Stimulated activated CD4-positive, alpha-beta T cell treated with anti-CD3 and anti-CD28 coated beads, Interleukin-15, amount 100 ng/mL, for 48 hours (primary cell): ENCODE results near the gene LGSN.
"Not testable (repeated sequence)": the region's sequence is repeated elsewhere in the genome, so short reads cannot be mapped to it uniquely, and the experiment has no call there.

Experiments
- DNase-seq, 2 donors: peaks; one replicate each; pipeline ENCODE4 v3.0.0-alpha.2; 2020; ENCODE audit warnings: low read depth in 2 of 2

The LGSN gene

GRCh38 chr6:63319939-63320338 is at the start of gene LGSN:
TSS of gene LGSN (minus strand) at chr6:63319983. CDS start at chr6:63319943, 40 bp downstream.
- DNase-seq, result no peak

DNA sequence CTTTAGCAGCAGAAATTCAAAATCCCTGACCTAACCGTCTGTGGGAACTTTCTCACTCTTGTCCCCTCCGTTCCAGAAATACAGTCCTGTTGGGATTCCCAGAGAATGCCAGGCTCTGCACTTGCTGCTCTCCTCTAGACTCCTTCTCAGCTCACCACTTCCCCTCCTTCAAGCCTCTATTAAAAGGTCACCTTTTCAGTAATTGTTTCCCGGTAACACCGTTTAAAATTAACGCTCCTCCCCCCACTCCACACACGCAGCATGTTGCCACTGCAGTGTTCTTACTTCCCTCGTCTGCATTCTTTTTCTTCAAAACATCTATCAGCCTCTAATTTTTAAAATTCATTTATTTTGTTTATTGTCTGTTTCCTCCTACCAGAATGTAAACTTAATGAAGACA is 48.6 kb upstream of the LGSN start:
- DNase-seq, result no peak

DNA sequence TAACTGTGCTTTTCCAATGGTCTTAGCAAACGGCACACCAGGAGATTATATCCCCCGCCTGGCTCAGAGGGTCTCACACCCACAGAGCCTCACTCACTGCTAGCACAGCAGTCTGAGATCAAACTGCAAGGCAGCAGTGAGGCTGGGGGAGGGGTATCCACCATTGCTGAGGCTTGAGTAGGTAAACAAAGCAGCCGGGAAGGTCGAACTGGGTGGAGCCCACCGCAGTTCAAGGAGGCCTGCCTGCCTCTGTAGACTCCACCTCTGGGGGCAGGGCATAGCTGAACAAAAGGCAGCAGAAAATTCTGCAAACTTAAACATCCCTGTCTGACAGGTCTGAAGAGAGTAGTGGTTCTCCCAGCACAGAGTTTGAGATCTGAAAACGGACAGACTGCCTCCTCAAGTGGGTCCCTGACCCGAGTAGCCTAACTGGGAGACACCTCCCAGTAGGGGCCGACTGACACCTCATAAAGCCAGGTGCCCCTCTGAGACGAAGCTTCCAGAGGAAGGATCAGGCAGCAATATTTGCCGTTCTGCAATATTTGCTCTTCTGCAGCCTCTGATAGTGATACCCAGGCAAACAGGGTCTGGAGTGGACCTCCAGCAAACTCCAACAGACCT is 42.8 kb upstream of the LGSN start:
- not testable (repeated sequence) for DNase-seq

DNA sequence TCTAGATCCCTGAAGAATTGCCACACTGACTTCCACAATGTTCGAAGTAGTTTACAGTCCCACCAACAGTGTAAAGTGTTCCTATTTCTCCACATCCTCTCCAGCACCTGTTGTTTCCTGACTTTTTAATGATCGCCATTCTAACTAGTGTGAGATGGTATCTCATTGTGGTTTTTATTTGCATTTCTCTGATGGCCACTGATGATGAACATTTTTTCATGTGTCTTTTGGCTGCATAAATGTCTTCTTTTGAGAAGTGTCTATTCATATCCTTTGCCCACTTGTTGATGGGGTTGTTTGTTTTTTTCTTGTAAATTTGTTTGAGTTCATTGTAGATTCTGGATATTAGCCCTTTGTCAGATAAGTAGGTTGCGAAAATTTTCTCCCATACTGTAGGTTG is 37.6 kb upstream of the LGSN start:
- not testable (repeated sequence) for DNase-seq

DNA sequence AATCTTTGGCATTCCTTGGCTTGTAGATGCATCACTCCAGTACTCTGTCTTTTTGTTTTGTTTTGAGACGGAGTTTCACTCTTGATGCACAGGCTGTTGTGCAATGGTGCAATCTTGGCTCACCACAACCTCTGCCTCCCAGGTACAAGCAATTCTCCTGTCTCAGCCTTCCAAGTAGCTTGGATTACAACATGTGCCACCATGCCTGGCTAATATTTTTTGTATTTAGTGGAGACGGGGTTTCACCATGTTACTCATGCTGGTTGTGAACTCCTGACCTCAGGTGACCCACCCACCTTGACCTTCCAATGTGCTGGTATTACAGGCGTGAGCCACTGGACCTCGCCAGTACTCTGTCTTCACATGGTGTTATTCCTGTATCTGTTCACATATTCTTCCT is 35.8 kb upstream of the LGSN start:
- no peak for DNase-seq

- no peak for DNase-seq
Measured at GRCh38 chr6:63353286-63353630, 33.5 kb upstream of the LGSN start.

DNA sequence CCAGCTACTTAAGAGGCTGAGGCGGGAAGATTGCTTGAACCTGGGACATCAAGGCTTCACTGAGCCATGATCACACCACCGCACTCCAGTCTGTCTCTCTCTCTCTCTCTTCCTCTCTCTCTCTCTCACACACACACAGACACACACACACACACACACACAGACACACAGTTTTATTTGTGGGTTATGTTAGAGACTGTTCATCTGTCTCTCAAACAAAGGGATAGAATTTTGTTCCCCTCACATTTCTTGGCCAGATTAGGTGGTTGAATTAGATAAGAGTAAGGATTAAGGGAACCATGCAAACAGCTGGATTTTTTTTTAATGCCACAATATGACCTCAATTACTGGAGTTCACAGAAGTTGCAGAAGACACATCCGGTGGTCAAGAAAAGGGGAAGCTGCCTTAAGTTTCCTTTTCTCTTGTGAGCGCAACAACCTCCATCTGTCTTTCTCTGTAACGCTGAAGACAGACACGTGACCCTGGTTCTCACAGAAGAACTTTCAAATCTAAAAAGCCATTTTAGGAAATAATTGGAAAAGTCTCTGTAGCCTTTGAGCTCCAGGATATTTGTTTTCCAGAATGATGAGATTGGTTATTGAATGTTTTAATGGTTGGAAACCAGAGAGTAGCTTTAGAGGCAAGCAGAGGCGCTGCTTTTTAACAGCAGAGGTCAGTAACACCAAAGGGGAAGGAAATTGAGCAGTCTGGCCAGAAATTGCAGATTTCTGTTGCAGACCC is 32.9 kb upstream of the LGSN start:
- DNase-seq, result no peak

GRCh38 chr6:63352069-63352543 is 32.3 kb upstream of the LGSN start:
- no peak for DNase-seq

GRCh38 chr6:63349401-63349800 is 29.6 kb upstream of the LGSN start:
- no peak for DNase-seq

- DNase-seq, result no peak
Measured at GRCh38 chr6:63348836-63349235, 29.1 kb upstream of the LGSN start.

DNA sequence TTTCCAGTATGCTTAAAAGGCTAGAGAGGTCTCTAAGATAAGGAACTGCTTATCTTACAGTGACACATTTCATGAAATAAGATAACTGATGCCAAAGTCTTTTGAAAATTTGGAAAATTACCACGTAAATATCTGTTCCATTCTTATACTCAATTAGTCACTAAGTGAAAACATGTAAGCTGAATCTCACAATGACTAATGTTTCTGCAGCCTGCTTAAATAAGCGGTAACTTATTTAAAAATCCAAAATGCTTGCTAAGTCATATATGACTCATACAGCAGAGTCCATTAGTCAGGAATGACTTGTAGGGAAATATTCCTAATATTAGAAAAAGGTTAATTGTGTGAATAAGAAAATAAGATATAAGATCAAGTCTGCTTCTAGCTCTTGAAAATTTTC is 27.8 kb upstream of the LGSN start:
- no peak for DNase-seq

GRCh38 chr6:63346217-63346835 is 26.5 kb upstream of the LGSN start:
- no peak for DNase-seq

- no peak for DNase-seq
Measured at GRCh38 chr6:63340351-63340750, 20.6 kb upstream of the LGSN start.

- DNase-seq, result not testable (repeated sequence)
Measured at GRCh38 chr6:63334652-63335051, 14.9 kb upstream of the LGSN start.

- DNase-seq, result no peak
Measured at GRCh38 chr6:63333440-63333839, 13.7 kb upstream of the LGSN start.

DNA sequence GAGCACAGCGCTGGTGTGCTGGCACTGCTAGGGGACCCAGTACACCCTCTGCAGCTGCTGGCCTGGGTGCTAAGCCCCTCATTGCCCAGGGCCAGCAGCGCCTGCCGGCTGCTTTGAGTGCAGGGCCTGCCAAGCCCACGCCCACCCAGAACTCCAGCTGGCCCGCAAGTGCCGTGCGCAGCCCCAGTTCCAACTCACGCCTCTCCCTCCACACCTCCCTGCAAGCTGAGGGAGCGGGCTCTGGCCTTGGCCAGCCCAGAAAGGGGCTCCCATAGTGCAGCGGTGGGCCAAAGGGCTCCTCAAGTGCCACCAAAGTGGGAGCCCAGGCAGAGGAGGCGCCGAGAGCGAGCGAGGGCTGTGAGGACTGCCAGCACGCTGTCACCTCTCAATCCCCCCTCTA is 6.8 kb upstream of the LGSN start:
- DNase-seq, result not testable (repeated sequence)

DNA sequence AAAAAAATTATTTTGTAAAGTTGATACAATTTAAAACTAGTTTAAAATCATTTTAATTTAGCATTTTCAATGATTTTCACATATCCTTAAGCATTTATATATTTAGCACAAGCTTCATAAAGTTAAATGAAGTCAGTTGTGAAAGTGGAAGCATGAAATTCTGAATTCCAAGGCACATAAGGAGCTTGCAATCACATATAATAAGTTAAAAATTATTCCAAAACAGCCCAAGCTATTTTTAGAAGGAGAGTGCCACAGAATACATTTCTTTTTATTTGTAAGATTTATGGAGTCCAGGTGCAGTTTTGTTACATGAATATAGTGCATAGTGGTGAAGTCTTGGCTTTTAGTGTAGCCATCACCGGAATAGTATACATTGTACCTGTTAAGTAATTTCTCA is 3.2 kb upstream of the LGSN start:
- DNase-seq, result no peak

GRCh38 chr6:63321821-63322220 is 2.0 kb upstream of the LGSN start:
- no peak for DNase-seq

DNA sequence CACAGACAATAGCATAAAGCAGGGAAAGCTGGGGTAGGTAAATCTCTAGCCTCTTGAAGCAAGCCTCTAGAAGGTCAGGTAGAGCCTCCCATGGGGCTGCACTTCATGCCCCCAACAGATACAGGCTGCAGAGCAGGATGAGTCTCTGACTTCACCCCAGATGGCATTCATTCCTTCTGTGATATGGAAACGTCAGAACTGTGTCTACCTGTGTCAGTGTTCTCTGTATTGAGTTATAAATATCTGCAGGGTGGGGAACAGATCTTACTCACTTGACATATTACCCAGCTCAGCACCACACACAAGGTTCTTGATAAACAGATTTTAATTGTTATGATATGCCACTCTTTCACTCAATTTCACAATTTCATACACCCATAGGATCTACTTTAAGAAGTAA is 2.1 kb downstream of the LGSN start:
- DNase-seq, result no peak

- DNase-seq, result no peak
Measured at GRCh38 chr6:63316113-63316512, 3.7 kb downstream of the LGSN start.

DNA sequence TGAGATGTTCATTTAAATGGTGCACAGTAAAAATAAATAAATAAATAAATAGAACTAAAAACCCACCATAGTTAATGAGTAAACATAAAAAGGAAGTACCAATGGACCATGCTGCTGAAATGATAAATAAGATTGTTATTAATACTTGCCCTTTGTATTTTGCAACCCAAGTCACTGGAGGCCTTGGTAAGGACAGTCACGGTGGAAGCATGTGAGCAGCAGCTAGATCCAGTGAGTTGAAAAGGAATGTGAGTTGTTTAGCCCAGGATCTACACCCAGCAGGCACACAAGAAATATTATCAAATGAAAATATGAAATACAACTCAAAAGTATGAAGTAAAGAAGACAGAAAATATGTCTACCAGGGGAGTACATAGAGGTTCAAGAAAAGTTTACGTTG is 6.7 kb downstream of the LGSN start:
- DNase-seq, result no peak

DNA sequence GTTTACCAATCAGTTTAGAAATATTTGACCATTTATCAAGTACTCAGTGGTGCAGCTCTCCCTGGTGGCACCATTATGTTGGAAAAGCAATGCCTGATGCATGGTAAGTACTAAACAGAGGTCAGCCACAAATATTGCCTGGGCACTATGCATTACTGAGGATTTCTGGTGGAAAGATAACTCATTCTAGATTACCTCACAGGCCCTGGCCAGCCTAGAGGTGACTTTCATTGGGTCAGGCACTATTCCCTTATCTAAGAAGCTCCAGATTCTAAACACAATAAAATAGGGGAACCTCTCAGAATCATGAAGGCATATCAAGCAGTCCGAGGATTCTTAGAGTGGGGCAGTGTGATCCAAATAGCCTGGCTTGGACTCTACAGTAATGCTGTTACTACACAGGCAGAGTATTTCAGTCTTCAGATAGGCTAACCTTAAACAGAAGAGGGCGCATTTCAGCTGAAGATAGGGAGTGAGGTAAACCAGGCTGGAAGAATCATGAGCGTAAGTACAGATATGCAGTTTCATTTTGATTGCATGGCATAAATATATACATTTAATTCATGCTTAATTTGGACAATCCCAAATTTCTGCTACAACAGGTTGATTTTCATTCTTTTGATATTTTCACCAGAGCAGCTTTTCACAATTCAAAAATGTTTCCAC is 12.1 kb downstream of the LGSN start:
- no peak for DNase-seq

GRCh38 chr6:63306420-63306819 is 13.4 kb downstream of the LGSN start:
- no peak for DNase-seq
